NCI-H2227 treated with DMSO at 0.1 percent for 48 hours (cell line): ENCODE data around the gene MBD2.
"Not testable (repeated sequence)": the region's sequence is repeated elsewhere in the genome, so short reads cannot be mapped to it uniquely, and the experiment has no call there.

Experiments used
- DNase-seq: peaks from one replicate; lab custom pipeline; 2025; lab: John Stamatoyannopoulos, UW

MBD2 gene

GRCh38 chr18:54224379-54225014 lies at the start of gene MBD2:
Gene MBD2, minus strand, starts transcription at chr18:54224669. Its CDS starts 110 bp downstream, at chr18:54224559.
- peak; percentile 93 for DNase-seq

- peak; percentile 80 for DNase-seq
These were observed 45.7 kb upstream of the MBD2 start for GRCh38 chr18:54269893-54270844.

DNA sequence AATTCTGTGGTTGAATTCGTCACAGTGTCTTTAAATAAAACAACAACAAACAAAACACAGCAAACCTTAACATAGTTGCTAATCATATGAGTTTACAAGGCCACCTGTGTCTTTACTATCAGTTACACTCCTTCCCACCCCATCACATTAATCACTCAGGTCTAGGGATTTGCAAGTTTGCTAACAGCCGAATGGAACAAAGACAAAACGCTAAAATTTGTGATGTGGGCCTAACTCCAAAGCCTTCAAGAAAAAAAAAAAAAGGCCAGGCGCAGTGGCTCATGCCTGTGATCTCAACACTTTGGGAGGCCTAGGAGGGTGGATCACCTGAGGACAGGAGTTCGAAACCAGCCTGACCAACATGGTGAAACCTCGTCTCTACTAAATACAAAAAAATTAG lies 44.3 kb upstream of the MBD2 start:
- DNase-seq: no peak

GRCh38 chr18:54267701-54268100 lies 43.2 kb upstream of the MBD2 start:
- DNase-seq: no peak

DNA sequence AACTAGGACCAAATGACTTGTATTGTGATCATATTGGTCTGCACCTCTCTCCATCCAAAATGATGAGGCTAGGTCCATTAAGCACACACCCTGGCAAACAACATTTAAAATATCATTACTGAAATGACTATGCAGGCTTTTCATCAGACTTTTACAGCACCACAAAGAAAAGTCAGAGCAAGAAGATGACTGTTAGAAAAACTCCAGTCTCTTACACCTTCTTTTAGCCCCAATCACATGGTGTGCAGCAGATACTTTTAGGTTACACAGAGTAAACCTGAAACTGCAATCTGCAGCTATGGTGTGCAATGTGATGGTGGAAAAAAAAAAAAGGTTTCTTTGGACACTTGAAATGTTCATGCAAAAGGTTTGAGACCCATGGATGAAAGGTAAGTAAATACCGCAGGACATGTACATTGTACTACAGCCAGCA lies 39.5 kb upstream of the MBD2 start:
- no peak for DNase-seq

GRCh38 chr18:54261894-54262293 lies 37.4 kb upstream of the MBD2 start:
- no peak for DNase-seq

DNA sequence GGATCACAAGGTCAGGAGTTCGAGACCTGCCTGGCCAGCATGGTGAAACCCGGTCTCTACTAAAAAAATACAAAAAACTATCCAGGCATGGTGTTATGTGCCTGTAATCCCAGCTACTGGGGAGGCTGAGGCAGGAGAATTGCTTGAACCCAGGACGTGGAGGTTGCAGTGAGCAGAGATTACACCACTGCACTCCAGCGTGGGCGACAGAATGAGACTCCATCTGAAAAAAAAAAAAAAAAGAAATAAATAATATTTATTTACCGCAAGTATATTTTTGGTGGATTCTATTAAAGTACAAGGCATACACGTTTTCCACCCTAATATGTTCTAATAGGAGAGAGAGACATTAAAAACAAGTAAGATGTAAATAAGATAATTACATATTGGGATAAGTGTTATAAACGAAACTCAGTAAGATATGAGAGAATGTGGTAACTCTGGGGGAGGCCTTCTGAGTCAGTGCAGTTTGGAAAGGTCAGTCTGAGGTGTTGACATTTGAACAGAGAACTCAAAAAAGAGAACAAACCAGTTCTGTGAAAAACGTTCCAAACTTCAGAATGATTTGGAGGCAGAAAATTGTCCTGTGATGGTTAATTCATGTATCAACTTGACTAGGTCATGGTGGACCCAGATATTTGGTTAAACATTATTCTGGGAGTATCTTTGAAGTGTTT lies 36.1 kb upstream of the MBD2 start:
- DNase-seq: no peak

- DNase-seq: not testable (repeated sequence)
These were observed 33.3 kb upstream of the MBD2 start for GRCh38 chr18:54257818-54258217.

- no peak for DNase-seq
These were observed 32.5 kb upstream of the MBD2 start for GRCh38 chr18:54257015-54257414.

DNA sequence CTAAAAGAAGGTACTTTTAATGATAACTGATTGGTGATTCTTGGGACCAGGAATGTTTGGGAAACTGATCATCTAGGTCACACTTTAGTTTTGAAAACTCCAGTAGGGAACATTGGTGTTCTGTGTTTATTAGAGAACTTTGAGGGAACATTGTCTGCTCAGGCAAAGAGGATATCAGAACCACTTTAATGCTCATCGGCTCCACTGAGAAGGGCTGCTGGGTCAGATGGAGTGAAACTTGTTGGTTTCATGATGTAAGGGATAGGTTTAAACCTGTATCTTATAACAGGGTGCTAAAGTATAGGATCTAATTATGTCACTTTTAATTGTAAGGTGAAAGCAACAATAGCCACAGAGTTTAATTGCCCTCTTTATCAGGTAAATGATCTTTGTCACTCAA lies 30.7 kb upstream of the MBD2 start:
- DNase-seq: no peak

GRCh38 chr18:54254265-54254758 lies 29.8 kb upstream of the MBD2 start:
- peak; percentile 32 for DNase-seq

DNA sequence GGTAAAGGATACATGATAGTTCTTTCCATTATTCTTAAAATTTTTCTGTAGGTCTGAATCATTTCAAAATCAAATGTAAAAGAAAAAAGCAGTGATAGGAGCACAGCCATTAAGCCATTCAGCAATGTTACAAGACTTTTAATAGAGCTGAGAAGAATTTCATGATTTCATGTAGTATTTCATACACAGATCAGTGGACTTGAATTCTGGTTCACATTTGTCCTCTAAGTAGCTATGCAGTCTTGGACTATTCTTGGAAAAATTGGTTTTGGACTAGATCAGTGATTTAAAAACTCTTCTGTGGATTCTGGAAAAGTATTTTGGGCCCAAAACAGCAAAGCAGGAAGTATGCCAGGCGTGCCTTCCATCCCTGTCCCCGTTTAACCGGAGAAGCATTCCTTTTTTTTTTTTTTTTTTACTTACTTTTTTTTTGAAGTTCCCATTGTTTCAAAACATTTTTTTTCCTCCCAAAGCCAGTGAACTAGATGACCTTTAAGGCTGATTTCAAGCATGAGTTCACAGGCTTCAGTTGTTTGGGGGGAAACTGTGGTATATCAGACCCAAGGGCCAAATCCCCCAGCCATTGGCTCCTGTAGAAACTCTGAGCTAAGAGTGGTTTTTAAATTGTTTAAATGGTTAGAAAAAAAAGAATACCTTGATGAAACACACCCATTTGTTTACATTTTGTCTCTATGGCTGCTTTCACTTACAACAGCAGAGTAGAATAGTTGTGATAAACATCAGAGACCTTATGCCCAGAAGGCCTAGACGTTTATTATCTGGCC lies 27.3 kb upstream of the MBD2 start:
- DNase-seq: no peak

DNA sequence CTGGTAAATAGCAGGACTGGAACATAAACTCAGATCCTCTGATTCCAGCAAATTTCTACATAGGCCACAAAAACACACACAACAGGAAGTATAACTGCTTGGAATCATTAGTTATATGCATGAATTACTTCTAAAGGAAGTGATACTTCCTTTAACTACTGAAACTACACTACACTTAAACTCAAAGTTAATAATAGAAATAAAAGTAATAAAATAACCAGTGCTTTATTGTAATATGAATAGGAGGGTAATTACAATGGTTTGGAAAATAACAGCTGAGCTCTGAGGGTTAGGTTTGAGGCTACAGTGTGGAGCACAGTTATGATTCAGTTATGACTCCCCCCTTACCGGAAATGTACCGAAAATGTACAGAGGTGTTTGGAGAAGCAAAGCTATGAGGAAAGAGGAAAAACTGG lies 26.4 kb upstream of the MBD2 start:
- DNase-seq: no peak

DNA sequence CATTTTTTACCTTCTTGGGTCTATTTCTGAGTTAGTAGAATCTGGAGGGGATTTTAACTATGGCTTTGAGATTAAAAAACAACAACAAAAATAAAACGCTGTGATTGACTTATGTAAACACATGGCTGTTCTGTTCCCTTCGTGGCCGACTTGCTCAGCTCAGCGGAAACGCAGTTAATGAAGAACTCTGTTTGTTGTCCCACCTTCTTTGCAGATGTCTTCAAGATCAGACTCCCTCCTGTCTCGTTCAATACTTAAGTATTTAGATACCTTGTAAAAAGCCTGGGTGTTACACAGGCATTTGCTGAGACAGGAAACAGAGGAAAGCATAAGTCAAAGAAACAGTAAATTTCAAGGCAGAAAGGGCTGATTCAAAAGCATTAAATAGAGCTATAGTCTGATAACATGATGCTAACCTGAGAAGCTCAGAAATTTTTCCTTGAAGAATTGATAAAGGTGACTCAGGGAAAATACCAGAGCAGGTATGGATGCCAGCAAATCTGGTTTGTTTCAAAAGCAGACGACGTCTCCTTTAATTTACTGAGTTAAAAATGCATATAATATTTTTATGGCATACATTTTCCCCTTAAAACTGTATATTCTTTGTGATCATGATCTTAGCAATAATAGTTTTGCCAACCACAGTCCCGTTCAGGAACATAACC lies 23.2 kb upstream of the MBD2 start:
- DNase-seq: no peak

DNA sequence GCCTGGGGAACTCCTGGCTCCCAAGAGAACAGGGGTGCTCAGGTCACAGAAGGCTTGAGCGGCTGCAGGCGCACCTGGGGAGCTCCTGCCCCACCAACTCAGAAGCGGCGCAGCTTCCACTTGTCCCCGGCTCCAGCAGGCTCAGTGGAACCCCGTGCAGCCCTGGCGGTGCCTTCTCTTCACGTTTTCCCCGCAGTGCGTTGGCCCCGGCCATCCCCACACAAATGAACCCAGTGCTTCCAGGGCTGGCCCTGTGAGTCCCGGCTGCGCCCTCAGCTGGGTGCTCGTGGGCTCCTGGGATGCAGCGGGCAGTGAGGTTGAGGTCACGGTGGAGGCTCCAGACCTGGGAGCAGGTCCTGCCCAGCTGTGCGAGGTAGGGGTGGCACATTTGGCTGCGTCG lies 17.9 kb upstream of the MBD2 start:
- DNase-seq: no peak

GRCh38 chr18:54241483-54241882 lies 17.0 kb upstream of the MBD2 start:
- no peak for DNase-seq

- DNase-seq: no peak
These were observed 16.2 kb upstream of the MBD2 start for GRCh38 chr18:54240629-54241107.

GRCh38 chr18:54239601-54240000 lies 15.1 kb upstream of the MBD2 start:
- no peak for DNase-seq

- no peak for DNase-seq
These were observed 14.6 kb upstream of the MBD2 start for GRCh38 chr18:54239091-54239490.

GRCh38 chr18:54238173-54238936 lies 13.9 kb upstream of the MBD2 start:
- DNase-seq: no peak
